ENCODE results near the gene C11orf68.

DNA sequence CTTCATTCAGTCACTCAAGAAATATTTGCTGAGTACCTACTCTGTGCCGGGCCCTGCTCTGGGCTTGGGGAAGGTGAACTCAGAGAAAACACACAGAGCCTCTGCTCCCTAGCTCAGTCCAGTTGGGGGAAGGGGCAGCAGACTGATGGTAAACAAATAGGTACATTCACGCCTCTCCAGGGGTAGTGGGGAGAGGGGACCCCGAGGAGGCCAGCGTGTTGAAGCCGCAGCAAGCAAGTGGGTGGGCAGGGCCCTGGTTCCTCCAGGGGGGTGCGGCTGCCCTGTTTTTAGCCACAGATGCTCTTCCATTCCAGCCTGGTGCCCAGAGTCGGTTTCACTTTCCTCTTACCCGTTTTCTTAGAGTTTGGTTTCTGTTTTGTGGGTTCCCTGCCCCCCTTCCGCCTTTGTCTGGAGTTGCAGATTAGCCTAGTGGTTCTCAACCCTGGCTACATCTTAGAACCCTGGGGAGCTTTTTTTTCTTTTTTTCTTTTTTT lies 9.1 kb upstream of the C11orf68 start:
- no peak for TF ChIP-seq TBP (IDR thresholded peaks at IDR 0.05; ENCODE audit: low read depth, low read length)
- TF ChIP-seq RFX5 (IDR thresholded peaks at IDR 0.05; ENCODE audit: borderline replicate concordance, low read depth, low read length), result no peak
- no peak for TF ChIP-seq JUND (IDR thresholded peaks at IDR 0.05; ENCODE audit: low read length)
- no peak for TF ChIP-seq E2F6 (IDR thresholded peaks at IDR 0.05)
- TF ChIP-seq POLR2A (IDR thresholded peaks at IDR 0.05; ENCODE audit: control extremely low read depth in 1 of 2, low read depth in 2 of 2, low read length in 2 of 2), result no peak
- no peak for TF ChIP-seq RXRA (IDR thresholded peaks at IDR 0.05; ENCODE audit: insufficient read depth, low read depth, low read length)
- TF ChIP-seq BACH1 (IDR thresholded peaks at IDR 0.05; ENCODE audit: low read length), result no peak
